Measurements from ENCODE around the gene TLCD5.

TLCD5 gene

GRCh38 chr11:120332822-120333716, 8.0 kb downstream of the TLCD5 start:
- Histone ChIP-seq H3K4me3 (ENCODE audit: severe bottlenecking) (no peak overlapping the region), H3K27me3 (ENCODE audit: insufficient read depth, poor library complexity, severe bottlenecking) (no peaks in the 10 kb centered on the region), H3K36me3 (ENCODE audit: low read depth) (peaks cover 16% of the 10 kb centered on the region), H3K4me1 (ENCODE audit: insufficient read depth, poor library complexity, severe bottlenecking) (peaks cover 34% of the 10 kb centered on the region), H3K9me3 (ENCODE audit: severe bottlenecking) (no peaks in the 10 kb centered on the region), H3K27ac (ENCODE audit: poor library complexity, severe bottlenecking) (peak overlapping the region; percentile 82)
- TF ChIP-seq, protein P1, sequence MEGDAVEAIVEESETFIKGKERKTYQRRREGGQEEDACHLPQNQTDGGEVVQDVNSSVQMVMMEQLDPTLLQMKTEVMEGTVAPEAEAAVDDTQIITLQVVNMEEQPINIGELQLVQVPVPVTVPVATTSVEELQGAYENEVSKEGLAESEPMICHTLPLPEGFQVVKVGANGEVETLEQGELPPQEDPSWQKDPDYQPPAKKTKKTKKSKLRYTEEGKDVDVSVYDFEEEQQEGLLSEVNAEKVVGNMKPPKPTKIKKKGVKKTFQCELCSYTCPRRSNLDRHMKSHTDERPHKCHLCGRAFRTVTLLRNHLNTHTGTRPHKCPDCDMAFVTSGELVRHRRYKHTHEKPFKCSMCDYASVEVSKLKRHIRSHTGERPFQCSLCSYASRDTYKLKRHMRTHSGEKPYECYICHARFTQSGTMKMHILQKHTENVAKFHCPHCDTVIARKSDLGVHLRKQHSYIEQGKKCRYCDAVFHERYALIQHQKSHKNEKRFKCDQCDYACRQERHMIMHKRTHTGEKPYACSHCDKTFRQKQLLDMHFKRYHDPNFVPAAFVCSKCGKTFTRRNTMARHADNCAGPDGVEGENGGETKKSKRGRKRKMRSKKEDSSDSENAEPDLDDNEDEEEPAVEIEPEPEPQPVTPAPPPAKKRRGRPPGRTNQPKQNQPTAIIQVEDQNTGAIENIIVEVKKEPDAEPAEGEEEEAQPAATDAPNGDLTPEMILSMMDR (IDR thresholded peaks at IDR 0.05; ENCODE audit: poor library complexity, severe bottlenecking) = no peak
- ATAC-seq (ENCODE audit: low read depth) (no peak), DNase-seq (ENCODE audit: low spot score) (no peak)

- peak overlapping the region; percentile 82 for H3K27ac ChIP-seq (ENCODE audit: poor library complexity, severe bottlenecking)
- ATAC-seq (ENCODE audit: low read depth) (no peak), DNase-seq (ENCODE audit: low spot score) (no peak)
- H3K27me3 ChIP-seq (ENCODE audit: insufficient read depth, poor library complexity, severe bottlenecking) = no peaks in the 10 kb centered on the region
- H3K36me3 ChIP-seq (ENCODE audit: low read depth) = peaks cover 16% of the 10 kb centered on the region
- no peak overlapping the region for H3K4me3 ChIP-seq (ENCODE audit: severe bottlenecking)
- no peaks in the 10 kb centered on the region for H3K9me3 ChIP-seq (ENCODE audit: severe bottlenecking)
- peaks cover 38% of the 10 kb centered on the region for H3K4me1 ChIP-seq (ENCODE audit: insufficient read depth, poor library complexity, severe bottlenecking)
- TF ChIP-seq, protein P1 (IDR thresholded peaks at IDR 0.05; ENCODE audit: poor library complexity, severe bottlenecking) = no peak
Observed at GRCh38 chr11:120333801-120334200, 8.7 kb downstream of the TLCD5 start.

- ATAC-seq (ENCODE audit: low read depth) = no peak
- Histone ChIP-seq H3K36me3 (ENCODE audit: low read depth) (peaks cover 13% of the 10 kb centered on the region), H3K4me1 (ENCODE audit: insufficient read depth, poor library complexity, severe bottlenecking) (peaks cover 38% of the 10 kb centered on the region), H3K9me3 (ENCODE audit: severe bottlenecking) (no peaks in the 10 kb centered on the region), H3K27me3 (ENCODE audit: insufficient read depth, poor library complexity, severe bottlenecking) (no peaks in the 10 kb centered on the region), H3K4me3 (ENCODE audit: severe bottlenecking) (no peak overlapping the region), H3K27ac (ENCODE audit: poor library complexity, severe bottlenecking) (no peak overlapping the region)
- TF ChIP-seq, protein P1 (IDR thresholded peaks at IDR 0.05; ENCODE audit: poor library complexity, severe bottlenecking) = no peak
- DNase-seq (ENCODE audit: low spot score) = no peak
Observed at GRCh38 chr11:120334332-120334731, 9.2 kb downstream of the TLCD5 start.

DNA sequence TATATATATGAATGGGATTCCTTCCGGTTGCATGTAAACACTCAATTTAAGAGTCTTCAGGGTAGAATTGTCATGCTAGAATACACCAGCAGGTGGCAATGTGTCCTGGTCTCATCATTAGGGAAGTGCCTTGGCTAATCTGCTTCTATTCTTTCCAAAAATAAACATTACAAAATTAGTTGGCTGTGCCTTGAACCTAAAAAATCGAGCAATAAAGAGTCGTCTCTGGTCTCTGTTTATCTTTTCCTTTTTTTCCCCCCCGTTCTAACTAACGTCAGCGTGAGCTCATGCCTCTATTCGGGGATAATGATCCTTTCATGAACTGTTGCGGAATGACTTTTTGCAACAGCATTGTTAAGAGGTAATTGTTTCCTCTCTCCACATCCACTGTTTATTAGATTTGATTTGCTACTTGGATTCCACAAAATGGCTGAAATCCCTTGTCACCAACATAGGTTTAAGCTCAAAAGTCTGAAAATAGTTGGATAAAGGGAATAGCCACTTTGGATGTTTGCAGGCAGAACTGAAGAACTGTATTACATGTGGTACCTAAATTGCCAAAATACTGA, 9.9 kb downstream of the TLCD5 start:
- Histone ChIP-seq H3K4me3 (ENCODE audit: severe bottlenecking) (peak overlapping the region; percentile 95), H3K9me3 (ENCODE audit: severe bottlenecking) (no peaks in the 10 kb centered on the region), H3K4me1 (ENCODE audit: insufficient read depth, poor library complexity, severe bottlenecking) (peaks cover 40% of the 10 kb centered on the region), H3K36me3 (ENCODE audit: low read depth) (peaks cover 9% of the 10 kb centered on the region; the same call in 1 of the 2 replicates), H3K27me3 (ENCODE audit: insufficient read depth, poor library complexity, severe bottlenecking) (no peaks in the 10 kb centered on the region), H3K27ac (ENCODE audit: poor library complexity, severe bottlenecking) (peak overlapping the region; percentile 81)
- DNase-seq (ENCODE audit: low spot score) (no peak), ATAC-seq (ENCODE audit: low read depth) (no peak)
- TF ChIP-seq, protein P1 (IDR thresholded peaks at IDR 0.05; ENCODE audit: poor library complexity, severe bottlenecking) = peak; percentile 39
